SK-N-SH (cell line): ENCODE measurements around the gene SRD5A3. TPM values are rescaled to one million over a fixed set of nuclear protein-coding genes. Genes with fewer than 3 reads are reported as not detected.

Experiments
- CTCF ChIA-PET: fragments of 300-600, 350-600 bp; formaldehyde crosslinking; extraction: SDS; loops from one replicate; lab custom pipeline; 2021; lab: Yijun Ruan, JAX
- POLR2A ChIA-PET: fragments of 350-600 bp; sonication (Branson Sonifier 250); formaldehyde crosslinking; extraction: SDS; loops from one replicate; lab custom pipeline; 2020; ENCODE audit warnings: antibody characterized with exemption, inconsistent platforms; lab: Yijun Ruan, JAX
- DNase-seq: peaks from one replicate; pipeline ENCODE4 v3.0.0; 2012
- H2AFZ ChIP-seq: fragments of 200-600 bp; sonication (generic); 2 replicates; pipeline ENCODE4 v1.8.1; 2016; ENCODE audit warnings: antibody characterized with exemption, mild to moderate bottlenecking, low read depth
- H3F3A ChIP-seq: fragments of 200-600 bp; sonication (generic); replicated peaks from 2 replicates; pipeline ENCODE3; 2016; ENCODE audit warnings: antibody characterized with exemption, mild to moderate bottlenecking; ENCODE audit not compliant: insufficient read depth
- H3K27ac ChIP-seq, 2 experiments: fragments of 200-500 bp in 1 of 2; fragments of 200-600 bp in 1 of 2; sonication (Bioruptor generic) in 1 of 2; sonication (generic), shearing (Covaris generic) in 1 of 2; 2 replicates each; pipeline versions ENCODE4 v1.5.1 to v1.6.1; 2014 to 2016; ENCODE audit warnings: low read depth in 2 of 2, inconsistent platforms in 1 of 2, low read length in 1 of 2, mild to moderate bottlenecking in 1 of 2, mixed read lengths in 1 of 2
- H3K27me3 ChIP-seq: fragments of 200-600 bp; sonication (generic), shearing (Covaris generic); 2 replicates; pipeline ENCODE4 v1.6.1; 2016; ENCODE audit warnings: mixed run types; ENCODE audit not compliant: insufficient read depth
- H3K36me3 ChIP-seq, 2 experiments: fragments of 200-500 bp in 1 of 2; fragments of 200-600 bp in 1 of 2; sonication (Bioruptor generic) in 1 of 2; sonication (generic) in 1 of 2; replicated peaks in 1 of 2; 2 replicates each; pipeline versions ENCODE3 to v1.5.1; 2014 to 2016; ENCODE audit warnings: low read length in 1 of 2, mild to moderate bottlenecking in 1 of 2; ENCODE audit not compliant: insufficient read depth in 2 of 2, control insufficient read depth in 1 of 2
- H3K4me1 ChIP-seq, 2 experiments: fragments of 200-500 bp in 1 of 2; fragments of 200-600 bp in 1 of 2; sonication (Bioruptor generic) in 1 of 2; sonication (generic), shearing (Covaris generic) in 1 of 2; 2 replicates each; pipeline versions ENCODE4 v1.5.1 to v1.6.1; 2014 to 2016; ENCODE audit warnings: low read depth in 1 of 2, low read length in 1 of 2, mixed run types in 1 of 2; ENCODE audit not compliant: insufficient read depth in 2 of 2, control insufficient read depth in 1 of 2
- H3K4me2 ChIP-seq: fragments of 200-600 bp; sonication (generic), shearing (Covaris generic); 2 replicates; pipeline ENCODE4 v1.6.1; 2017; ENCODE audit warnings: mixed run types
- H3K4me3 ChIP-seq, 2 experiments: fragments of 200-500 bp in 1 of 2; fragments of 200-600 bp in 1 of 2; sonication (Bioruptor generic) in 1 of 2; sonication (generic), shearing (Covaris generic) in 1 of 2; 2 replicates each; pipeline versions ENCODE4 v1.5.1 to v1.8.1; 2014 to 2016; ENCODE audit warnings: low read depth in 2 of 2, inconsistent platforms in 1 of 2, low read length in 1 of 2, mild to moderate bottlenecking in 1 of 2, mixed read lengths in 1 of 2, moderate library complexity in 1 of 2
- H3K79me2 ChIP-seq: fragments of 200-600 bp; sonication (generic); 2 replicates; pipeline ENCODE4 v1.8.1; 2017; ENCODE audit warnings: mild to moderate bottlenecking; ENCODE audit not compliant: insufficient read depth
- H3K9ac ChIP-seq: fragments of 200-600 bp; sonication (generic); 2 replicates; pipeline ENCODE4 v1.6.1; 2017; ENCODE audit warnings: mixed run types
- H3K9me2 ChIP-seq: fragments of 200-600 bp; sonication (generic); 2 replicates; pipeline ENCODE4 v1.6.1; 2017; ENCODE audit warnings: mixed run types
- H3K9me3 ChIP-seq: fragments of 200-600 bp; sonication (generic); 2 replicates; pipeline ENCODE4 v1.6.1; 2017; ENCODE audit warnings: mixed run types, mild to moderate bottlenecking, moderate library complexity
- H4K20me1 ChIP-seq: fragments of 200-600 bp; sonication (generic); 2 replicates; pipeline ENCODE4 v1.6.1; 2017; ENCODE audit warnings: mild to moderate bottlenecking, mixed run types; ENCODE audit not compliant: insufficient read depth
- FOSL2 ChIP-seq: IDR thresholded peaks from 2 replicates; pipeline ENCODE4 v1.4.0; 2012; ENCODE audit warnings: low read depth, mild to moderate bottlenecking, moderate library complexity, borderline replicate concordance
- FOXJ3 ChIP-seq: sonication (generic); formaldehyde crosslinking; IDR thresholded peaks from 2 replicates; pipeline ENCODE4 v1.5.1; 2020; ENCODE audit warnings: mild to moderate bottlenecking, missing genetic modification reagents
- FOXM1 ChIP-seq: IDR thresholded peaks from 2 replicates; pipeline ENCODE4 v1.4.0; 2012; ENCODE audit warnings: low read depth, mild to moderate bottlenecking
- GABPA ChIP-seq: IDR thresholded peaks from 2 replicates; pipeline ENCODE4 v1.4.0; 2012; ENCODE audit warnings: low read depth, mild to moderate bottlenecking
- GATA2 ChIP-seq: sonication (generic); formaldehyde crosslinking; IDR thresholded peaks from 2 replicates; pipeline ENCODE4 v1.5.0; 2020; ENCODE audit warnings: mild to moderate bottlenecking, missing genetic modification reagents
- JUND ChIP-seq: IDR thresholded peaks from 2 replicates; pipeline ENCODE4 v1.4.0; 2012
- MAX ChIP-seq: IDR thresholded peaks from 2 replicates; pipeline ENCODE4 v1.4.0; 2012; ENCODE audit warnings: low read depth
- MEF2A ChIP-seq: IDR thresholded peaks from 2 replicates; pipeline ENCODE4 v1.4.0; 2012; ENCODE audit warnings: low read depth, borderline replicate concordance
- MXI1 ChIP-seq: IDR thresholded peaks from 2 replicates; pipeline ENCODE4 v1.6.1; 2012; ENCODE audit warnings: mild to moderate bottlenecking, low read depth, low read length, improper control_type of control experiment
- NFIC ChIP-seq: IDR thresholded peaks from 2 replicates; pipeline ENCODE4 v1.4.0; 2012; ENCODE audit warnings: borderline replicate concordance
- NRF1 ChIP-seq: IDR thresholded peaks from 2 replicates; pipeline ENCODE4 v1.6.1; 2012; ENCODE audit warnings: low read depth, mild to moderate bottlenecking, low read length
- POLR2AphosphoS5 ChIP-seq: IDR thresholded peaks from 2 replicates; pipeline ENCODE4 v1.6.1; 2012; ENCODE audit warnings: low read depth, low read length
- RCOR1 ChIP-seq: fragments of 150-350 bp; IDR thresholded peaks from 2 replicates; pipeline ENCODE4 v1.6.1; 2017; ENCODE audit warnings: antibody characterized with exemption, low read length
- REST ChIP-seq: IDR thresholded peaks from 2 replicates; pipeline ENCODE4 v1.6.1; 2012; ENCODE audit warnings: mild to moderate bottlenecking, low read depth, low read length, moderate library complexity
- SIN3A ChIP-seq: IDR thresholded peaks from 2 replicates; pipeline ENCODE4 v1.6.1; 2012; ENCODE audit warnings: low read depth, mild to moderate bottlenecking, low read length, moderate library complexity, borderline replicate concordance
- YY1 ChIP-seq: IDR thresholded peaks from 2 replicates; pipeline ENCODE4 v1.4.0; 2012; ENCODE audit warnings: low read depth, mild to moderate bottlenecking
- WGBS: methylation state at CpG from one replicate; pipeline ENCODE4 v1.1.6; 2017; ENCODE audit warnings: low lambda C conversion rate; 5-methylcytosine and 5-hydroxymethylcytosine counted together
- polyA plus RNA-seq, 3 experiments: library from polyadenylated mRNA; depleted of rRNA; stranded (reverse); fragments of >200 nt; gene quantifications; 2 replicates each; pipeline ENCODE4 v1.2.3, GENCODE V29; 2012
- TF ChIP-seq, protein P1 (sequence below): IDR thresholded peaks from 2 replicates; pipeline ENCODE4 v1.4.0; 2012; ENCODE audit warnings: low read depth, borderline replicate concordance
- TF ChIP-seq, protein P2 (sequence below): IDR thresholded peaks from 2 replicates; pipeline ENCODE4; 2012
- TF ChIP-seq, protein P3 (sequence below): fragments of 200-600 bp; sonication (generic); IDR thresholded peaks from 2 replicates; pipeline ENCODE4 v1.6.1; 2017; ENCODE audit warnings: antibody characterized with exemption, mild to moderate bottlenecking, moderate library complexity

The SRD5A3 gene
- polyA plus RNA-seq, 1 of the 3 experiments (the other 2 are of a cell fraction), result 5.1 TPM

- H2AFZ ChIP-seq, result no peak overlapping the region
- no peaks in the 10 kb centered on the region for H4K20me1 ChIP-seq
- H3K9me3 ChIP-seq, result no peaks in the 10 kb centered on the region
- no peak overlapping the region for H3K4me3 ChIP-seq
- no peak overlapping the region for H3K9ac ChIP-seq
- H3K4me2 ChIP-seq, result no peak overlapping the region
- DNase-seq, result no peak
- H3K27ac ChIP-seq, result no peak overlapping the region
- ChIA-PET POLR2A (no interaction called here), CTCF (interaction anchor here (1.0 kb wide), 1 partner anchor 367 kb away, joined by 3 read pairs; no protein-coding TSS in a partner anchor)
- H3K79me2 ChIP-seq, result no peaks in the 10 kb centered on the region
- TF ChIP-seq MXI1 (no peak), MAX (no peak), REST (no peak), FOXM1 (no peak), NRF1 (no peak), YY1 (no peak), MEF2A (no peak), SIN3A (no peak), GABPA (no peak), POLR2AphosphoS5 (no peak), FOSL2 (no peak), FOXJ3 (CRISPR knock-in tag) (no peak), NFIC (no peak), JUND (no peak), RCOR1 (no peak), GATA2 (CRISPR knock-in tag) (no peak)
- TF ChIP-seq, protein P1, sequence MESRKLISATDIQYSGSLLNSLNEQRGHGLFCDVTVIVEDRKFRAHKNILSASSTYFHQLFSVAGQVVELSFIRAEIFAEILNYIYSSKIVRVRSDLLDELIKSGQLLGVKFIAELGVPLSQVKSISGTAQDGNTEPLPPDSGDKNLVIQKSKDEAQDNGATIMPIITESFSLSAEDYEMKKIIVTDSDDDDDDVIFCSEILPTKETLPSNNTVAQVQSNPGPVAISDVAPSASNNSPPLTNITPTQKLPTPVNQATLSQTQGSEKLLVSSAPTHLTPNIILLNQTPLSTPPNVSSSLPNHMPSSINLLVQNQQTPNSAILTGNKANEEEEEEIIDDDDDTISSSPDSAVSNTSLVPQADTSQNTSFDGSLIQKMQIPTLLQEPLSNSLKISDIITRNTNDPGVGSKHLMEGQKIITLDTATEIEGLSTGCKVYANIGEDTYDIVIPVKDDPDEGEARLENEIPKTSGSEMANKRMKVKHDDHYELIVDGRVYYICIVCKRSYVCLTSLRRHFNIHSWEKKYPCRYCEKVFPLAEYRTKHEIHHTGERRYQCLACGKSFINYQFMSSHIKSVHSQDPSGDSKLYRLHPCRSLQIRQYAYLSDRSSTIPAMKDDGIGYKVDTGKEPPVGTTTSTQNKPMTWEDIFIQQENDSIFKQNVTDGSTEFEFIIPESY, result no peak
- TF ChIP-seq, protein P2, sequence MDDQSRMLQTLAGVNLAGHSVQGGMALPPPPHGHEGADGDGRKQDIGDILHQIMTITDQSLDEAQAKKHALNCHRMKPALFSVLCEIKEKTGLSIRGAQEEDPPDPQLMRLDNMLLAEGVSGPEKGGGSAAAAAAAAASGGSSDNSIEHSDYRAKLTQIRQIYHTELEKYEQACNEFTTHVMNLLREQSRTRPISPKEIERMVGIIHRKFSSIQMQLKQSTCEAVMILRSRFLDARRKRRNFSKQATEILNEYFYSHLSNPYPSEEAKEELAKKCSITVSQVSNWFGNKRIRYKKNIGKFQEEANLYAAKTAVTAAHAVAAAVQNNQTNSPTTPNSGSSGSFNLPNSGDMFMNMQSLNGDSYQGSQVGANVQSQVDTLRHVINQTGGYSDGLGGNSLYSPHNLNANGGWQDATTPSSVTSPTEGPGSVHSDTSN, result no peak
- TF ChIP-seq, protein P3, sequence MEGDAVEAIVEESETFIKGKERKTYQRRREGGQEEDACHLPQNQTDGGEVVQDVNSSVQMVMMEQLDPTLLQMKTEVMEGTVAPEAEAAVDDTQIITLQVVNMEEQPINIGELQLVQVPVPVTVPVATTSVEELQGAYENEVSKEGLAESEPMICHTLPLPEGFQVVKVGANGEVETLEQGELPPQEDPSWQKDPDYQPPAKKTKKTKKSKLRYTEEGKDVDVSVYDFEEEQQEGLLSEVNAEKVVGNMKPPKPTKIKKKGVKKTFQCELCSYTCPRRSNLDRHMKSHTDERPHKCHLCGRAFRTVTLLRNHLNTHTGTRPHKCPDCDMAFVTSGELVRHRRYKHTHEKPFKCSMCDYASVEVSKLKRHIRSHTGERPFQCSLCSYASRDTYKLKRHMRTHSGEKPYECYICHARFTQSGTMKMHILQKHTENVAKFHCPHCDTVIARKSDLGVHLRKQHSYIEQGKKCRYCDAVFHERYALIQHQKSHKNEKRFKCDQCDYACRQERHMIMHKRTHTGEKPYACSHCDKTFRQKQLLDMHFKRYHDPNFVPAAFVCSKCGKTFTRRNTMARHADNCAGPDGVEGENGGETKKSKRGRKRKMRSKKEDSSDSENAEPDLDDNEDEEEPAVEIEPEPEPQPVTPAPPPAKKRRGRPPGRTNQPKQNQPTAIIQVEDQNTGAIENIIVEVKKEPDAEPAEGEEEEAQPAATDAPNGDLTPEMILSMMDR, result no peak
- H3K36me3 ChIP-seq, result no peaks in the 10 kb centered on the region
- no peaks in the 10 kb centered on the region for H3F3A ChIP-seq
- H3K4me1 ChIP-seq, result no peaks in the 10 kb centered on the region
- 81% methylated on average over 4 of the region's 4 CpGs for WGBS
- H3K9me2 ChIP-seq, result no peaks in the 10 kb centered on the region
- no peaks in the 10 kb centered on the region; the same call in 1 of the 2 replicates for H3K27me3 ChIP-seq
Measured at GRCh38 chr4:55338486-55338885, 7.6 kb upstream of the SRD5A3 start.
